Measurements from ENCODE around the gene TCFL5.
A peak's percentile ranks its signal among the peaks of the same experiment; 100 is the strongest.

The TCFL5 gene

DNA sequence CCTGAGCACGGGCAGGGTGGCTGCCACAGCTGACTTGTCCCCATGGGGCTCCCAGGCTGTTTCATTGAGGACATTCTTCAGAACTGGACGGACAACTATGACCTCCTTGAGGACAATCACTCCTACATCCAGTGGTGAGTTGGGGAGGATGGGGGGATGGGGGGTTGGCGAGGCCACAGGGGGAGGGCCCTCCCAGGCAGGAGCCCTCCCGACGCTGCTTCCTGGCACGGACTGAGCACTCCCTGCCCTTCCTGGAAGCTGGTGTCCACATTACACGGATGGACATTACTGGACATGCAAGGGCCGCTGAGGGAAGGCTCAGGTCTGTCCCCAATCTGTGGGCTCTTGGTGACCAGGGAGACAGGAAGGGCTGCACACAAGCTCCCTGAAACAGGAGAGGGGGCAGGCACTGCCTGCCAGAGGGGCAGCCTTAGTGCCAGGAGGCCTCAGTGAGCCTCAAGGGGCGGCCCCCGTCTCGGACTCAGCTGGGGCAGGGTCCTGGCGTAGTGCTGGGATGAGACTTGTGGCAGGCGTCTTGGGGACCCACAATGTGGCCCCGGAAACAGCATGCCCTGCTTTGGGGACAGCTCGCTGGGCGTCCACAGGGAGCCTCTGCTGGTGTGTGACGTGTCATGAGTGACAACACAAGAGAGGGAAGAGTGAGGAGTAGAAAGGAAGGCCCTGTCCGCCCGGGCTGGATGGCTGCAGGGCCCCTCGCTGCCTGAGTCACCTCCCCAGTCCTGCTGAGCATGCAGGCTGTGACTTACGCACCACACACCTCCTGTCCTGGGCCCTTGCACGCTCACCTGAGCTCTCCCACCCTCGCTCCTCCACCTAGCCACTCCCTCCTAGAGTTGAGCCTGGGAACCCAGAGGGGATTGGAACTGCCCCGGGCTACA lies 51.8 kb downstream of the TCFL5 start:
- in situ Hi-C loops (cut with HindIII; ENCODE audit: low pct_ligation_motif_present, low pct_unique_long_range_greater_than_20kb, low sequenced_read_pairs) = no loop called here
- DNase-seq = no peak

DNA sequence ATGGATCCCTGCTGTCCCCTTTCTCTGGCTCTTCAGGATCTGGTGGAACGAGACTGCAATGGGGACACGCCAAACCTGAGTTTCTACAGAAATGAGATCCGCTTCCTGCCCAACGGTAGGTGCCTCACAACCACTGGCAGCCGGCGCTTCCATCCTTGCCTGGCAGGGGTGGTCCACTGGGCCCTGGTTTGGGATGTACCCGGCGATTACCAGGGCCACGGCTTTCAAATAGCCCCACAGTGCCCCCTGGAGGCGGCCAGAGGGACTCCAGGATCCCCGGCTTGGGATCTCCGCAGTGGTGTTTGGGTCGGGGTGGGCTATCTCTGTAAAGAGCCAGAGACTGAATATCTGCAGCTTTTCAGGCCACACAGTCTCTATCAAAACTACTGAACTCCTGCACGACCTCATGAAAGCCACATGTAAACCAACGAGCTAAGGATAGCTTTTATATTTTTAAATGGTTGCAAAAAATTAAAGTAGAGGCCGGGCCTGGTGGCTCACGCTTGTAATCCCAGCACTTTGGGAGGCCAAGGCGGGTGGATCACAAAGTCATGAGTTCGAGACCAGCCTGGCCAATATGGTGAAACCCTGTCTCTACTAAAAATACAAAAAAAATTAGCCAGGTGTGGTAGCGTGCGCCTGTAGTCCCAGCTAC lies 53.3 kb downstream of the TCFL5 start:
- peak; percentile 49 for DNase-seq
- in situ Hi-C loops (cut with HindIII; ENCODE audit: low pct_ligation_motif_present, low pct_unique_long_range_greater_than_20kb, low sequenced_read_pairs) = no loop called here

DNA sequence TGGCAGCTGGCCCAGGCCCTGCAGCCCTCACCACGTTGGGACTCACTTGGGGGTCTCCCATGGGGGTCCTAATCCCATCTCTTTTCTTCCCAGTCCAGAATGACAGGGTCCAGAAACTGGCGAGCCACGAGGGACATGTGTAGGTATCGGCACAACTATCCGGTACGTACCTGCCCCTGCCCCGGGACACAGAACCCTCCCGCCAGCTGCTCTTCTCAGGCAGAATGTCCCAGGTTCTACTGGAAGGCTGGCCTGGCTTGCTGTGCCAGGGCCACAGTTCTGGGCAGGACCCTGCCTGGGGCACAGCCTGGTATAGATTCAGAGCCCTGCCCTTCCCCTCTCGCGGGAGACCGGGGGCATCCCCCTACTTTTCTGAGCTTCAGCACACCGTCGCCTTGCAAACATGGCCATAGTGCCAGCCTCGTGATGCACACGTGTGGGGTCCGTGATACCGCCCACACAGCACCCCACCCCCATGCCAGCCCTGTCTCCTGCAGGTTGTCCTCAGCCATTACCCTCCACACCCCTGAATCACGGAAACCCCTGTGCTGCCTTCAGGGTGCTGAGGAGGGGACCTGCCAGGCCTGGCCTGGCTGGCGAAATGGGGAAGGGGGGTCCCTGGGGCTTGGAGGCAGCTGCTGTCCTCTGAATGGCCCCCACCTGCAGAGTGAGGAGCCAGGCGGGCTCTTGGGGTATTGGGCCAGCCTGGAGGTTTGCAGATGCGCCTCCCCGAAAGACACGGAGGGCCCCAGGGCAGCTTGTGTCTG lies 54.0 kb downstream of the TCFL5 start:
- DNase-seq = no peak
- in situ Hi-C loops (cut with HindIII; ENCODE audit: low pct_ligation_motif_present, low pct_unique_long_range_greater_than_20kb, low sequenced_read_pairs) = no loop called here

DNA sequence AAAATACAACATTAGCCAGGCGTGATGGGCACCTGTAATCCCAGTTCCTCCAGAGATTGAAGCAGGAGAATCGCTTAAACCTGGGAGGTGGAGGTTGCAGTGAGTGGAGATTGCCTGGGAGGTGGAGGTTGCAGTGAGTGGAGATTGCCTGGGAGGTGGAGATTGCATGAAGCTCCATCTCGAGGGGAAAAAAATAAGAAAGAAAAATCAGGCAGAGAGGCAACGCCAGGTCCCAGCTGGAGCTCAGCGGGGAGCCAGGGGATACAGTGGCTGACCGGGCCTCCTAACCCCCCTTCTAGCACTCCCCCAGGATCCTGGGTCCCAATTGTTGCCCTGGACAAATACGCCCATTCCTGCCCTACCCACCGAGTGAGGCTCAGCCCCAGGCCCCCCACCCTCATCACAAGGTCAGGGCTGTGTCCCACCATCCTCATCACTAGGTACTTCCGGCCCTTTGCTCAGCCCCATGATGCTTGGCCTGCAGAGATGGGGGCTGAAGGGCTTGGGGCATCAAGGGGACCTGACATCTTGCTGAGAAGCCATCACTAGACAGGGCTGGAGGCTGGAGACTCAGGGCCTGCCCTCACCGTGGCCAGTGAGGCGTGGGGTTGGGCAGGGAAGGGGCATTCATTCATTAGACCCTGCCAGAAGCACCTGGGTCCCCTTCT lies 55.1 kb downstream of the TCFL5 start:
- DNase-seq = no peak
- in situ Hi-C loops (cut with HindIII; ENCODE audit: low pct_ligation_motif_present, low pct_unique_long_range_greater_than_20kb, low sequenced_read_pairs) = no loop called here

DNA sequence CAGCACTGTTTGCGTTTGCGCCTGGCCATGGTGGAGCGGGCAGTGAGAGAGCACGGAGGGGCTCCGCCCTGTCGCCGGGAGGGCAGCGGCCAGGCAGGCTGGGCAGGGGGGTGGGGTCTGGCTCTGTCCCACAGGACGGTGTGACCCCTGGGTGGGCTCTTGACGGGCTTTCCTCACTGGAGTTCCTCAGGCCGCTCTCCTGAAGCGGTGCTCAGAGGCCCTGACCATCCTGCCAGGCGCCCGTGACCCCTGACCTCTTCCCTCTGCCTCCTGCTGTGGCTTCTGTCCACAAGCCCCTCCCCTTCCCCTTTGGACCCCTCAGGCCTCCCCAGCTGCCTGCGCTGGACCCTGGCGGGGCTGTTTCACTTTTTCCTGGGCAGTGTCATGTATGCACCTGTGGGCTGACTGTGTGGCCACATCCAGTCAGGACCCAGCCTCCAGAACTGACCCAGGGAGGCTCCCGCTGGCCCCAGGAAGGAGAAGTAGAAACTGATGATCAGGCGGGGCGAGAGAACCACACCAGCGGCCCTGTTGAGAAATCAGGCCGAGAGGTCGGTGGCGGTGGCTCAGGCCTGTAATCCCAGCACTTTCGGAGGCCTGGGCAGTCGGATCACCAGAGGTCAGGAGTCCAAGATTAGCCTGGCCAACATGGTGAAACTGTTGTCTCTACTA lies 55.8 kb downstream of the TCFL5 start:
- in situ Hi-C loops (cut with HindIII; ENCODE audit: low pct_ligation_motif_present, low pct_unique_long_range_greater_than_20kb, low sequenced_read_pairs) = no loop called here
- no peak for DNase-seq

DNA sequence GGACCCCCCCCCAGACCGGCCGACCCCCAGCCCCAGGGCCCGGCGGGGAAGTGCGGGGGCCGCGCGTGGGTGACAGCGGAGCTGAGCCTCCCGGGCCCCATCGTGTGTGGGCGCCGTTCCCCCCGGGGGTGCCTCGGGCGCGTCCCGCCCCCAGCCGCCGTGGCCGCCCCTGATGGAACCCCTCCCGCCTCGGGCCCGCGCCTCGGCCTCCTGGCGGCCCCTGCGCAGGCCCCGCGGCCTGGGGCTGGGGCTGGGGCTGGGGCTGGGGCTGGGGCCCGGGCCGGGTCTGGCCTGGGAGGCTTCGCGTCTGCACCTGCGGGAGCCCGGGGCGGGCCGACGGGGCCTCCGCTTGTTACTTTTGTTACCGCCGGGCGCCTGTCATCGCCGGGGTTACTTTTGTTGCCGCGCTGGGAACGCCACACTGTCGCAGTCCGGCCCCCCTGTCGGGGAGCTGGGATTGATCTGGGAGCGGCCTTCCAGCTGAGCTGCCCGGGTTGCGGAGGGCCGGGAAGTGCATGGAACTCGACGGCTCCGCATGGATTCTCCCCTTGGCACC lies 56.4 kb downstream of the TCFL5 start:
- DNase-seq = peak; percentile 36
- in situ Hi-C loops (cut with HindIII; ENCODE audit: low pct_ligation_motif_present, low pct_unique_long_range_greater_than_20kb, low sequenced_read_pairs) = no loop called here

DNA sequence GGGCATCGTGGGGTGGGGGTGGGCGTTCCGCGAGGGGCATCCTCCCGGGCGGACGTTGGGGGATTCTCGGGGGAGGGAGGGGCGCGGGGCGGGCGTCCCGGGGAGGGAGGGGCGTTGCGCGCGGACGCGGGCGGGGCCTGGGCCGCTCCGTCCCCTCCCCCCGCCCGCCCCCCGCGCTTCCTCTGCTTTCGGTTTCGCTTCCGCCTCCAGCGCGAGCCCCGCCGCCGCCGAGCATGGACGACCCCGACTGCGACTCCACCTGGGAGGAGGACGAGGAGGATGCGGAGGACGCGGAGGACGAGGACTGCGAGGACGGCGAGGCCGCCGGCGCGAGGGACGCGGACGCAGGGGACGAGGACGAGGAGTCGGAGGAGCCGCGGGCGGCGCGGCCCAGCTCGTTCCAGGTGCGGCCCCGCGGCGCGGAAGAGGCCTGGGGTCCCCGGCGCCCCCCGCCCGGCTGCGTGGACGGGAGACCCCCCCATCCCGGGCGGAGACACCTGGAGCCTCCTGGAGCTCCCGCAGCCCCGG lies 56.9 kb downstream of the TCFL5 start, which contains the start of gene OGFR:
Gene OGFR (plus strand): TSS at position 209 of the 528 bp plus-strand sequence. CDS start 25 bp downstream, at position 234.
- in situ Hi-C loops (cut with HindIII; ENCODE audit: low pct_ligation_motif_present, low pct_unique_long_range_greater_than_20kb, low sequenced_read_pairs) = no loop called here
- DNase-seq = peak; percentile 59

DNA sequence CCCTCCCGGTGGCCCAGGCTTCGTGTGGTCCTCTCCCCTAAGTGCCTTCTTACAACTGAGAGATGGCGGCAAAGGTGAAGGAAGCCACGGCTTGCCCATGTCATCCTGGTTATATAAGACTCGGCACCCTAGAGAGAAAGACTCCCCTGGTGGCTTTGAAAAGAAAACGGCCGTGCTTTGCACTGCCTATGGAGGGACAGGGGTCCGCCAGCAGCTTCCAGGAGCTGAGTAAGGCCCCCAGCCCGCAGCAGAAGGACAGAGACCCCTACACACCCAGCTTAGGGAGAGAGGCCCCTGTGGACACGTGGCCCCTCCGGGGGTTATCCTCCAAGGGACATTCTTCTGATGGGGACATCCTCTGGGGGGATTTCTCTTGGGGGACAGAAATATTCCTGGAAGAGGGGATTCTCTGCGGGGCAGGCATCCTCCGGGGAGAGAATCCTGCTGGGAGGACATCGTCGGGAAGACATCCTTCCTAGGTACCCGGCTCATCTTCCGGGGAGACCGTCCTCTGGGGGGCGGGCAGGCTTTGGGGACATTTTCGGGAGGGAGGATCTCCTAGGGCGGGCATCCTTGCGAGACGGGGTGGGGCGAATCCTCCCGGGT lies 57.5 kb downstream of the TCFL5 start:
- in situ Hi-C loops (cut with HindIII; ENCODE audit: low pct_ligation_motif_present, low pct_unique_long_range_greater_than_20kb, low sequenced_read_pairs) = no loop called here
- no peak for DNase-seq

DNA sequence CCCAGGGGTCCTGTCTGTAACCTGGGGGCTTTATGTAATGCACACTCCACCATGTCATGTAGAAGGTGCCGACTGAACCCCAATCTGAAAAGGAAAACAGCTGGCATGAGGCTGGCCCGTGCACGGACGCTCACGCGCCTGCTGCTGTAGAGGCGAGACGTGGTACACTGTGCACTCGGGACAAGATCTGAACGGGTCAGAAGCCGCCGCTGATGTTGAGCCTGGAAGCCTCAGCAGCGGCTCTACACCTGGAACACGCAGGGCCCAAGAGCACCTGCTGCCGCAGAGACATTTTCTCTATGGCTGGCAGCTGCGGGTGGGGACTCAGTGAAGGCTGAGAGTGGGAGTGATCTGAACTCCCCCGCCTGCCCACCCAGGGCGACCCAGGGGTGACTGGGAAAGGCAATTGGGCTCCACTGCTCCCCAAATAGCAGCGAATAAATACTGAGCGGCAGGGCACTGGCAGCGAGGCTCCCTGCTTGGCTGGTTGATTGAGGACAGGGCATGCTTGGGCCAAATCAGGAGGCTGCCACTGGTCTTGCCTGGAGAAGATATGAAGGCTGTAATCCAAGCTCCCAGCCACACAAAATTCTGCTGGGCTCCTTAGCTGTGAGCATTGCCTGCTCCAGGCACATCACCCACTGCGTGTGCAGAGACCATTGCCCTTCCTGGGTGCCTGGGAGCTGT lies 59.5 kb downstream of the TCFL5 start:
- DNase-seq = no peak
- in situ Hi-C loops (cut with HindIII; ENCODE audit: low pct_ligation_motif_present, low pct_unique_long_range_greater_than_20kb, low sequenced_read_pairs) = no loop called here

DNA sequence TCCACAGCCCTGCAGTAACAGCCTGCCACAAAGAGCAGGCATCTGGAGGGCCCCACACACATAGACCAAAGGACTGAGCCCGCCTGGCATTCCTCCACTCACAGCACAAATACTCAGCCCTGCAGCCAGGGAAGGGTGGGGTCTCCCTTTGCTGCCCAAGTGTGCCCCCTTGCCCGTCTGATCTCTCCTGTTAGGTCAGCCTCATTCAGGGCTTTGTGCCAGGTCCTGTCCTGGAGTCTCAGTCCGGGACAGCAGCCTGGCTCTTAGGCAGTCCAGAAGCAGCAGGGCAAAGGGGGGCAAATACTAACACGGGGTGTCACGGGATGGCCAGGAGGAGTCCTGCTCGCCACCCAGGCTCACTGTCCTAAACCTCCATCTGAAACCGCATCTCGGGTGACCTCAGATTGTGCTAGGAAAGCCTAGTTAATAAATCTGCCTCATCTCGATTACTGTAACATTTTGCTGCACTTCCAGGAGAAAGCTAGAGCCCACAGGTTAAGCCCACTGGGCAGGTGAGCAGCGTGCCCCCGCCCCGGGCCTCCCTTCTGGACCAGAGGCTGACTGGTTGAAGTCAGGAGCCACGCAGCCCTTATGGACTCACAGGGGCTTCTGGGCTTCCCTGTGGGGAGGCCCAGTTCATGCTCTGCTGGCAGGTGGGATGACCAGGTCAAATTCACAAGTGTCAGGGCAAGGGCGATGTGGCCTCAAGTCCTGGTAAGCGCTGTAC lies 60.2 kb downstream of the TCFL5 start:
- in situ Hi-C loops (cut with HindIII; ENCODE audit: low pct_ligation_motif_present, low pct_unique_long_range_greater_than_20kb, low sequenced_read_pairs) = no loop called here
- DNase-seq = no peak

DNA sequence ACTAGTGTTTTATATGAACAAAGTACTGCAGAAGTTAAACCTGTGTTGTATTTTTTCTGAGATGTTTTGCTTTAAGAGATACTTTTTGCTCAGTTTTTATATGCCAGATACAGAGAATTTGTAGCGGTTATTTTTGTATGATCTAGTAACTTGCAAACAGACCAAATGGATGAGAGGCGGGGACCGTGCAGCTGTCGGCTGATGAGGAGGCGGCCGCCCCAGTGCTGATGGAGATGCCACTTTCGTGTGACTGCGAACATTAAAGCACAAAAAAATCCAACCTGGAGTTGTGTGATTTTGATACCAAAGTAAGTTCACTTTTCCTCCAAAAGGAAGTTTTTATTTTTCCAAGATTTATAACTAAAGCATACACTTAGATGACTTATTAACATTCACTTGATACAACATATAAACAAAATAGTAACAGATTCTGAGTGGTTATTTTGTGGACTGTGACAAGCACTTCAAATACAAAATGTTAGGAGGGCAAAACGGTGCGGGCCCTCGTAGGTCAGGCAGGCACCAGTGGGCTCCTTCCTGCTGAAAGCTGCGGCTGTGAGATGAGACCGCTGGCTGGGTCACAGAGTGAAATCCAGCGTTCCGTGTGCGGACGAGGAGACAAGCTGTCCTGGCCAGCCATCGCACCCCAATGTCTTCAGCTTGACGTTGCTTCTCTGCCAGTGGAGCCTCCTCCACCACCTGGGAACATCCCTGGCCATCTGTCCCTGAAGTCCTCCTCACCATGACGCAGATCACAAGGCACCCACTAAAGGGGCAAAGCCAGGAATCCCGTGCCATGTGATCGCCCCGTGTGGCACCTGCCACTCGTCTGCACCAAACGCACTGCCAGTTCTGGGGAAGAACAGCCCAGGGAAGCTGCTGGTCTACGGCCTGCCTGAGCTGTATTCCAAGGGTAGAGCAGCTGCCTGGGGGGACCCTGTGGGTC lies 61.0 kb downstream of the TCFL5 start:
- in situ Hi-C loops (cut with HindIII; ENCODE audit: low pct_ligation_motif_present, low pct_unique_long_range_greater_than_20kb, low sequenced_read_pairs) = no loop called here
- no peak for DNase-seq

DNA sequence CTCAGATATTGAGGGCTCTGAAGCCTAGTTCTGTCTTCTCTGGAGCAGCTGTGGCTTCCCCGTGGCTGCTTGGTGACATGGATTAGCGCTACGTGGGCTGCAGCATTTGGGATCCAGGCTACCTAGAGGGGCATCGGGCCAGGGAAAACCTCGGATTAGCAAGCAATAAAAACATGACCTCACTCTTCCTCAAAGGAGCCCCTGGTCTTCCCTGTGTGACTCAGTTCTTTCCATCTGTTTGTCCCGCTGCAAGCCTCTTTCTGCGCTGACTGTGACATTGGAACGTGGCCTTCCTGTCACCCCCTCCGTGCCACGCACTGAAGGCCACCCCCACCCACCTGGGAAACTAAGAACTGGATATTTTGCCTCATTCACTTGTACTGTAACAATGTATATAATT lies 61.7 kb downstream of the TCFL5 start:
- no peak for DNase-seq
- in situ Hi-C loops (cut with HindIII; ENCODE audit: low pct_ligation_motif_present, low pct_unique_long_range_greater_than_20kb, low sequenced_read_pairs) = no loop called here

DNA sequence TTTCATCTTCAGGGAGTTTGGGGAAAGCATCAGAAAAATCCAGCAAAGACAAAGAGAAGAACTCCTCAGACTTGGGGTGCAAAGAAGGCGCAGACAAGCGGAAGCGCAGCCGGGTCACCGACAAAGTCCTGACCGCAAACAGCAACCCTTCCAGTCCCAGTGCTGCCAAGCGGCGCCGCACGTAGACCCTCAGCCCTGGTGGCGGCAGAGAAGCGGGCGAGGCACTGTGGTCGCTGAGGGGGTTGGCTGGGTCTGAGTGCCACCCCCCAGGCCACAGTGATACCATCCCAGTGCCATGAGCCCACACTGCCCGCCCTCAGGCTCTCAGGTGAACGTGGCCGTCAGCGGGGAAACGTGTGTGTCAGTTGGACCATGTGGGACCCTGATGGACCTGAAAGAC lies 62.2 kb downstream of the TCFL5 start:
- in situ Hi-C loops (cut with HindIII; ENCODE audit: low pct_ligation_motif_present, low pct_unique_long_range_greater_than_20kb, low sequenced_read_pairs) = no loop called here
- DNase-seq = no peak

DNA sequence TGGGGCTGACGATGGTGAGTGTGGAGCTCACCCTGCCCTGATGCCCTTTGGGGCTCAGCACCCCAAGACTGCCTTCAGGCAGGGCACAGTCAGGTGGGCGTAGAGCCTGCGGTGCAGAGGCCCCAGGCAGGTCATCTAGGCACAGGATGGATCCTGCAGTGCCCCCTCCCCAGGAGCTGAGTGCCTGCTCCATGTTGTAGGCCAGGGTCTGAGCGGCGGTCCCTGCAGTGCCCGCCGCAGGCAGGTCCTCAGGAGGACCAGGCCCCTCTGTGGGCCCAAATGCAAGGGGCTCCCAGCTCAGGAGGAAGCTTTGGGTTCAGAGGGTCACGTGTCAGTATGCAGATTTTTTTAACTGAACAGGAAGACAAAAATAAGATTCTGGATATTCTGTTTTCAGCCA lies 62.6 kb downstream of the TCFL5 start:
- in situ Hi-C loops (cut with HindIII; ENCODE audit: low pct_ligation_motif_present, low pct_unique_long_range_greater_than_20kb, low sequenced_read_pairs) = no loop called here

More for the DNA sequence above, 62.6 kb downstream of the TCFL5 start:
- DNase-seq = no peak

All from ACHN (cell line).